ENCODE measurements around the gene ACY1. TPM values are rescaled to one million over a fixed set of nuclear protein-coding genes. Genes with fewer than 3 reads are reported as not detected.

The ACY1 gene
- total RNA-seq, 1 donor from 2014 or later, result 26.7 TPM

DNA sequence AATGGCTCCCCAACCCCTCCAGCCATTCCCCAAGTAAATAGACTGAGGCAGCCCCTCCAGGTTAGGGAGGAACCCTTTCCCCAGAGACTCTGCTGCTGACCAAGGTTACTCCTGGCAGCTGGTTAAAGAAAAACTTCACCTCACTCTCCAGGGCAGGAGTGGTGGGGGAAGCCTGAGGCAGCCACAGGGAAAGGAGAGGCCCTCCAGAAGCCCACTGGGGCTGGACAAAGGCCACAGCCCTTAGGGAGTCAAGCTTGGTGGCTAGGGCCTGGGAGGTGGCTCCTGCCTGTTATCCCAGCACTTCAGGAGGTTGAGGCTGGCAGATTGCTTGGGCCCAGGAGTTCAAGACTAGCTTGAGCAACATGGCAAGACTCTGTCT lies 923 bp downstream of the ACY1 start:
- POLR2A ChIA-PET, result interaction anchor here (1.1 to 5.7 kb wide), 4 partner anchors 8 to 241 kb away, joined by 3 to 58 read pairs (median 35); partner anchors contain the start of genes ABHD14A, ABHD14B, RPL29 and TLR9
- DNase-seq (no peak), ATAC-seq (ENCODE audit: low read depth) (no peak)
- Mint-ChIP-seq H3K4me1 (peaks cover 23% of the 10 kb centered on the region), H3K4me3 (peak overlapping the region; percentile 50), H3K27ac (no peak overlapping the region), H3K36me3 (ENCODE audit: low read depth) (no peaks in the 10 kb centered on the region), H3K27me3 (no peaks in the 10 kb centered on the region), H3K9me3 (no peaks in the 10 kb centered on the region)
- CTCF ChIA-PET, result interaction anchor here (1.0 to 3.4 kb wide), 2 partner anchors 9 to 10 kb away, joined by 3 to 25 read pairs; partner anchors contain the start of genes ABHD14A and ABHD14B
- TF ChIP-seq, protein P1, sequence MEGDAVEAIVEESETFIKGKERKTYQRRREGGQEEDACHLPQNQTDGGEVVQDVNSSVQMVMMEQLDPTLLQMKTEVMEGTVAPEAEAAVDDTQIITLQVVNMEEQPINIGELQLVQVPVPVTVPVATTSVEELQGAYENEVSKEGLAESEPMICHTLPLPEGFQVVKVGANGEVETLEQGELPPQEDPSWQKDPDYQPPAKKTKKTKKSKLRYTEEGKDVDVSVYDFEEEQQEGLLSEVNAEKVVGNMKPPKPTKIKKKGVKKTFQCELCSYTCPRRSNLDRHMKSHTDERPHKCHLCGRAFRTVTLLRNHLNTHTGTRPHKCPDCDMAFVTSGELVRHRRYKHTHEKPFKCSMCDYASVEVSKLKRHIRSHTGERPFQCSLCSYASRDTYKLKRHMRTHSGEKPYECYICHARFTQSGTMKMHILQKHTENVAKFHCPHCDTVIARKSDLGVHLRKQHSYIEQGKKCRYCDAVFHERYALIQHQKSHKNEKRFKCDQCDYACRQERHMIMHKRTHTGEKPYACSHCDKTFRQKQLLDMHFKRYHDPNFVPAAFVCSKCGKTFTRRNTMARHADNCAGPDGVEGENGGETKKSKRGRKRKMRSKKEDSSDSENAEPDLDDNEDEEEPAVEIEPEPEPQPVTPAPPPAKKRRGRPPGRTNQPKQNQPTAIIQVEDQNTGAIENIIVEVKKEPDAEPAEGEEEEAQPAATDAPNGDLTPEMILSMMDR (IDR thresholded peaks at IDR 0.05), result no peak
- intact Hi-C loops (cut with micrococcal nuclease), result loop anchor here (5.0 to 10.0 kb wide), 2 partner anchors 473 to 551 kb away; partner anchors contain the start of genes NISCH, NT5DC2 and UQCC5

- no peaks in the 10 kb centered on the region for H3K36me3 Mint-ChIP-seq (ENCODE audit: low read depth)
- ATAC-seq (ENCODE audit: low read depth) (no peak), DNase-seq (no peak)
- no peaks in the 10 kb centered on the region for H3K27me3 Mint-ChIP-seq
- intact Hi-C loops (cut with micrococcal nuclease), result loop anchor here (10.0 kb wide), 1 partner anchor 550 kb away; the partner anchor contains the start of genes NT5DC2 and UQCC5
- ChIA-PET POLR2A (interaction anchor here (0.6 to 4.5 kb wide), 4 partner anchors 10 to 97 kb away, joined by 4 to 58 read pairs (median 20); partner anchors contain the start of genes ABHD14A, ABHD14B and RPL29), CTCF (no interaction called here)
- H3K4me1 Mint-ChIP-seq, result peaks cover 23% of the 10 kb centered on the region
- no peaks in the 10 kb centered on the region for H3K9me3 Mint-ChIP-seq
- H3K27ac Mint-ChIP-seq, result no peak overlapping the region
- TF ChIP-seq, protein P1 (IDR thresholded peaks at IDR 0.05), result no peak
- H3K4me3 Mint-ChIP-seq, result peak overlapping the region; percentile 8
Measured at GRCh38 chr3:51985063-51985462, 1.7 kb downstream of the ACY1 start.

GRCh38 chr3:51986010-51986947 lies 2.9 kb downstream of the ACY1 start:
- Mint-ChIP-seq H3K36me3 (ENCODE audit: low read depth) (peaks cover 2% of the 10 kb centered on the region), H3K4me3 (no peak overlapping the region), H3K27me3 (no peaks in the 10 kb centered on the region), H3K4me1 (peaks cover 21% of the 10 kb centered on the region), H3K27ac (no peak overlapping the region), H3K9me3 (no peaks in the 10 kb centered on the region)
- ChIA-PET CTCF (interaction anchor here (0.6 kb wide), 1 partner anchor 1313 kb away, joined by 3 read pairs; no protein-coding TSS in a partner anchor), POLR2A (interaction anchor here (1.0 to 1.4 kb wide), 2 partner anchors 9 to 10 kb away, joined by 5 to 6 read pairs; partner anchors contain the start of gene RPL29)
- TF ChIP-seq, protein P1 (IDR thresholded peaks at IDR 0.05), result no peak
- ATAC-seq (ENCODE audit: low read depth) (no peak), DNase-seq (no peak)
- intact Hi-C loops (cut with micrococcal nuclease), result loop anchor here (10.0 kb wide), 1 partner anchor 549 kb away; the partner anchor contains the start of genes NT5DC2 and UQCC5

DNA sequence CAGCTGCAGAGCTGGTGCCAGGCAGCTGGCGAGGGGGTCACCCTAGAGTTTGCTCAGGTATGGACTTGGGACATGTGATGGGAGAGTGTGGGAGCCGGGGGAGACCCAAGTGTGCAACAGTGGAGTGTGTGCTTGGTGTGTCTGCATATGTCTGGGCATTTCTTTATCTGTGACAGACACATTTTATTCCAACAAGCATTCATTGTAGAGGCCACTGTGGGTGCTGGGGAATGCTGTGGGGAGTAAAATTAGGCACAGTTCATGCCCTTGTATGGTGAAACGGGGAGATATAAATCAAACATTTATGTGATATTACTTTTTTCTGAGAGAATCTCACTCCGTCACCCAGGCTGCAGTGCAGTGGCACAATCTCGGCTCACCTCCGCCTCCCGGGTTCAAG lies 4.2 kb downstream of the ACY1 start:
- ChIA-PET CTCF (no interaction called here), POLR2A (interaction anchor here (0.5 to 1.4 kb wide), 2 partner anchors 8 to 15 kb away, joined by 3 to 6 read pairs; partner anchors contain the start of gene RPL29)
- H3K9me3 Mint-ChIP-seq, result no peaks in the 10 kb centered on the region
- no peak overlapping the region for H3K4me3 Mint-ChIP-seq
- no peaks in the 10 kb centered on the region for H3K27me3 Mint-ChIP-seq
- H3K36me3 Mint-ChIP-seq (ENCODE audit: low read depth), result peaks cover 15% of the 10 kb centered on the region
- intact Hi-C loops (cut with micrococcal nuclease), result loop anchor here (10.0 kb wide), 1 partner anchor 547 kb away; the partner anchor contains the start of genes NT5DC2 and UQCC5
- DNase-seq (no peak), ATAC-seq (ENCODE audit: low read depth) (no peak)
- TF ChIP-seq, protein P1 (IDR thresholded peaks at IDR 0.05), result no peak
- H3K4me1 Mint-ChIP-seq, result peaks cover 19% of the 10 kb centered on the region
- no peak overlapping the region for H3K27ac Mint-ChIP-seq

All from activated B cell treated with CpG ODN at 0.5 μM for 24 hours (primary cell).